GM18520 (cell line): ENCODE measurements around the gene PINK1.

Experiments used
- ATAC-seq: cut with Tn5 transposase; IDR thresholded peaks from one replicate; pipeline ENCODE4 v1.9.1; 2021; ENCODE audit not compliant: unreplicated experiment

The PINK1 gene

DNA sequence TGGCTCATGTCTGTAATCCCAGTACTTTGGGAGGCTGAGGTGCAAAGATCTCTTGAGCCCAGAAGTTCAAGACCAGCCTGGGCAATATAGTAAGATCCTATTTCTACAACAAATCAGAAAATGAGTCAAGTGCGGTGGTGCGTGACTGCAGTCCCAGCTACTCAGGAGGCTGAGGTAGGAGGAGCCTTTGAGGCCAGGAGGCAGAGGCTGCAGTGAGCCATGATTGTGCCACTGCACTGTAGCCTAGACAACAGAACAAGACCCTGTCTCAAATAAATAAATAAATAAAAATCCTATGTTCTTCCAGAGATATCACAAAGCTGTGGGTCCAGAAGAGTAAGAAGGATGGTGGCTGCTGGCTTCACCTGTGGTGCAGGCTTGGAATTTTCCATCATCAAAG, 22.3 kb upstream of the PINK1 start:
- ATAC-seq, result no peak

DNA sequence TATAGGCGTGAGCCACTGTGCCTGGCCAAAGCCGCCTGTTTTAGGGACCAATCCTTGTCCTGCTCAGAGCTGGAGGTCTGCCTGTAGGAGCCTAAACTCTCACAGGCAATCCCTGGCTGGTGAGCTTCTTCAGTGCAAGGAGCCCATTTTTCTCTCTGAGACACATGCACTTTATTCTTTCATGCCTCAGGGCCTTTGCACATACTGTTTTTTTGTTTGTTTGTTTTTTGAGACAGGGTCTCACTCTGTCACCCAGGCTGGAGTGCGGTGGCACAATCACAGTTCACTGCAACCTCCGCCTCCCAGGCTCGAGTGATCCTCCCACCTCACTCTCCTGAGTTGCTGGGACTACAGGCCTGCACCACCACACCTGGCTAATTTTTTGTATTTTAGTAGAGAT, 21.6 kb upstream of the PINK1 start:
- ATAC-seq, result no peak

DNA sequence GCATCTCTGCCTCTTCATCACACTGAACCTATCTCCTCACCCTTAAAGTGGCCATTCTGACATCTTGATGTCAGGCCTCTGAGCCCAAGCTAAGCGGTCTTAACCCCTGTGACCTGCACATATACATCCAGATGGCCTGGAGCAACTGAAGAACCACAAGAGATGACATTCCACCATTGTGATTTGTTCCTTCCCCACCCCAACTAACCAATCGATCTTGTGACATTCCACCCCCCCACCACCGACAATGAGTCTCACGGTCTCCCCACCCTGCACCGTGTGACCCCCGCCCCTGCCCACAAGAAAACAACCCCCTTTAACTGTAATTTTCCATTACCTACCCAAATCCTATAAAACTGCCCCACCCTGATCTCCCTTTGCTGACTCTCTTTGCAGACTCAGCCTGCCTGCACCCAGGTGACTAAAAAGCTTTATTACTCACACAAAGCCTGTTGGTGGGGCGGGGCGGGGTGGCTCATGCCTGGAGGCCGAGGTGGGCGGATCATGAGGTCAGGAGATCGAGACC, 21.0 kb upstream of the PINK1 start:
- ATAC-seq, result no peak

DNA sequence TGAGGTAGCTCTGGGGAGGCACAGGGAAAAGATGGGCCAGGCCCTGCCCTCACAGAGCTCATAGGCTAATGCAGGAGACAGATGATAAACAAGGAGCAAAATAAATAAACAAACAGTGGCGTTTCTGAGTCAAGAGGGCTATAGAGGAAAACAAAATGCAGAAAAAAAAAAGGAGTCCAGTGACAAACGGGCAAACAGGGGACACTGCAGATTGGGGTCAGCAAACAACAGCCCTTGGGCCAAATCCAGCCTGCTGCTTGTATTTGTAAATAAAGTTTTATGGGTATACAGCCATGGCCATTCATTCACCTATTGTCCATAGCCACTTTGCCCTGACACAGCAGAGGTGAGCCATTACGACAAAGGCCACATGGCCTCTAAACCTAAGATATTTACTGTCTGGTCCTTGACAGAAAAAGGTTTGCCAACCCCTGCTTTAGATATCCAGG, 19.1 kb upstream of the PINK1 start:
- ATAC-seq, result no peak

DNA sequence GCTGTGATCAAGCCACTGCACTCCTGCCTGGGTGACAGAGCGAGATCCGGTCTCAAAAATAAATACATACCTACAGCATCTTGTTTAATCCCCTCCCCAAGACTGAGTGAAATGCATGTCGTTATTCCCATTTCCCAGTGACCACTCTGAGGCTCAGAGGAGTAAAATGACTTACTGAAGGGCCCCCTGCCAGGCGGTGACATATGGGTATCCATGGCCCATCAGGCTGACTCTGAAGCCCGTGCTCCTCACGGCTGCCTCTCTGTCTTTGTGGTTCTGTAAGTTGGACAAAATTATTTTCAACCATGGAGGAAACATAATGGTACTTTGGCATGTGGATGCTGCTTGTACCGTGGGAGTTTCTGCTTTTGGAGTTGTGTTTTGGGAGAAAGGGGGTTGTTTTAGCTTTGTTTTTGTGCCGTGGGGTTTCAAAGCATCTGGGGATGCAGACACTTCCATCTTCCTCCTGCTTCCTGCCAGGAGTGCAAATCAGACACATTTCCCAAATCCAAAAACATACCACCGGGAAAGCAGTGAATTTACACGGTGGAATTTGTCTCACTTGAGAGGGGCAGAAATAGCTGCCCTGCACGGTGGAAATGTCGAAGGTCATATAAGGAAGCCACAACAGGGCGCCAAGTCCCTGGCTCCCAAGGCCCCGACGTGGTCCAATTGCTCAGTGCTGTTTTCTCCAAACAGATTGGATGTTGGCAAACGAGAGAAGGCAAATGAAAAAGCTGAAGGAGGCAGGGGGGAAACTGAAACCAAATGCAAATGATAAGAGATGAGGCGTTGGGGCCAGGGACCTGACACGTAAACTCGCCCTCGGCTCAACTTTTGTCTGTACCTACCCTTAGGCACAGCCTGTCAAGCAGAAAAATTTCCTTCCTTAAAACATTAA, 17.1 kb upstream of the PINK1 start:
- no peak for ATAC-seq

DNA sequence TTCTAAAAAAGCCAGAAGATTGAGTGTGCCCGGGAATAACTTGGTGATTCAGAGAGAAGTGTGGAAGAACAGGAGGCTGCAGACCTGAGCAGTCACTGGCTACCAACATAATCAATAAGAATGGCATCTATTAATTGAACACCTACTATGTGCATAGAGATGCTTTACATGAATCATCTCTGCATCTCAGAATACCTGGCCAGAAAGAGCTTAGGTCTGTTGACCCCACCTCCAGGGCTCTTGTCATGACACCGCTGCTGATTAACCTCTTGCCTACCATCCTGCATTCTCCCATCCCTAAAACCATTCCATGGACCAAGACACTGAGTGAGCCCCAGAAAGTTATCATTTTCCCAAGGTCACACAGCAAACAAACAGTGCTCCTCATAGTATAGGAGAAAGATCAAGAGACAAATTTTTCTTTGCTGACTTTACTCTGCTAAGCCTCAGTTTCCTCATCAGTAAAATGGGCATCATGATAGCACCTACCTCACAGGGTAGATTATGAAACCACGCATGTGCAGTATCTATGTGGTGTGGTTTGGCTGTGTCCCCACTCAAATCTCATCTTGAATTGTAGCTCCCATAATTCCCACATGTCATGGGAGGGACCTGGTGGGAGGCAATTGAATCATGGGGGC, 16.3 kb upstream of the PINK1 start:
- no peak for ATAC-seq

DNA sequence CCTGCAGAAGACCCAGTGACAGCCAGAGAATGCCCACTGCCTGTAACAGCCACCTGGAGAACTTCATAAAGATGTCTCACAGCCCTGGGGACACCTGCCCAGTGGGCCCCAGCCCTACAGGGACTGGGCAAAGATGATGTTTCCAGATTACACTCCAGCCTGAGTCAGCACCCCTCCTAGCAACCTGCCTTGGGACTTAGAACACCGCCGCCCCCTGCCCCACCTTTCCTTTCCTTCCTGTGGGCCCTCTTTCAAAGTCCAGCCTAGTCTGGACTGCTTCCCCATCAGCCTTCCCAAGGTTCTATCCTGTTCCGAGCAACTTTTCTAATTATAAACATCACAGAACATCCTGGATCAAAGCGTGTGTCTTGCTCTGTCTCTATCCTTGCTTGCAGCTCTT, 14.7 kb upstream of the PINK1 start:
- no peak for ATAC-seq

DNA sequence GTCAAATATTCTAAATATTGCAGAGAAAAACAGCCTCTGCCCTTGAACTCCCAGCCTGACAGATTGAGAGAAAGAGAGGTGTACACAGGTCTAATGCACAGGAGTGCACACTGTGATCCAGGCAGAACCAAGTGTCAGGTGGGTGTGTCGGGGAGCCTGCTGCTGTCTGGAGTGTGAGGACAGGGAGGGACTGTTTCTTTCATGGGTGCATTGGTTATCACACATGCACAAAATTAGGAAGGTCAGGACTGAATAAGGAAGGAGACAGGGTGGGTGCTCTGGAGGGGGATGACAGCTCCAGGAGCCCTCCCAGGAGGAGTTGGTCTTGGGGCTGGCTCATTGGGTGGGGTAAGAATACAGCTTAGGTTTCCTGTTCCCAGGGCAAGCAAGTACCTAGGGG, 13.3 kb upstream of the PINK1 start:
- no peak for ATAC-seq

DNA sequence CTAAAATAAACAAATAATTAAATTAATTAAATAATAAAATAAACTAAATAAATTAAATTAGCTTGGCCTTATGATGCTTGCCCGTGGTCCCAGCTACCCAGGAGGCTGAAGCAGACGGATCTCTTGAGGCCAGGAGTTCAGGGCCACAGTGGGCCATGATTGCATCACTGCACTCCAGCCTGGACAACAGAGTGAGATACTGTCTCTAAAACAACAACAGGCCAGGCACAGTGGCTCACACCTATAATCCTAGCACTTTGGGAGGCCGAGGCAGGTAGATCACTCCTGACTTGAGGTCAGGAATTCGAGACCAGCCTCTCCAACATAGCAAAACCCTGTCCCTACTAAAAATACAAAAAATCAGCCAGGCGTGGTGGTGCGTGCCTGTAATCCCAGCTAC, 12.2 kb upstream of the PINK1 start:
- ATAC-seq, result no peak

DNA sequence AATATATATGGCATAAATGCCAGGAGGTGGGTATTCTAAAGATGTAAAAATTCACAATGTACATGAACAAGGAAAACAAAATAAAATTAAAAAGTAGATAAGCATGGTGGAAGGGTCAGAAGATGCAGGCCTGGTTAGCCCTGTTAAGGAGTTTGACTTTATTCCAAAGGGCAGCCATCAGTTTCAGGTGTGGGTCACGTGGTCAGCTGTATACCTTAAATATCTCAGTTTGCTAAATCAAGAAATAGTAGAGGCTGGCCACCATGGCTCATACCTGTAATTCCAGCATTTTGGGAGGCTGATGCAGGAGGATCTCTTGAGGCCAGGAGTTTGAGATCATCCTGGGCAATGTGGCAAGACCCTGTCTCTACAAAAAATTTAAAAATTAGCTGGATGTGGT, 8.5 kb upstream of the PINK1 start:
- no peak for ATAC-seq

DNA sequence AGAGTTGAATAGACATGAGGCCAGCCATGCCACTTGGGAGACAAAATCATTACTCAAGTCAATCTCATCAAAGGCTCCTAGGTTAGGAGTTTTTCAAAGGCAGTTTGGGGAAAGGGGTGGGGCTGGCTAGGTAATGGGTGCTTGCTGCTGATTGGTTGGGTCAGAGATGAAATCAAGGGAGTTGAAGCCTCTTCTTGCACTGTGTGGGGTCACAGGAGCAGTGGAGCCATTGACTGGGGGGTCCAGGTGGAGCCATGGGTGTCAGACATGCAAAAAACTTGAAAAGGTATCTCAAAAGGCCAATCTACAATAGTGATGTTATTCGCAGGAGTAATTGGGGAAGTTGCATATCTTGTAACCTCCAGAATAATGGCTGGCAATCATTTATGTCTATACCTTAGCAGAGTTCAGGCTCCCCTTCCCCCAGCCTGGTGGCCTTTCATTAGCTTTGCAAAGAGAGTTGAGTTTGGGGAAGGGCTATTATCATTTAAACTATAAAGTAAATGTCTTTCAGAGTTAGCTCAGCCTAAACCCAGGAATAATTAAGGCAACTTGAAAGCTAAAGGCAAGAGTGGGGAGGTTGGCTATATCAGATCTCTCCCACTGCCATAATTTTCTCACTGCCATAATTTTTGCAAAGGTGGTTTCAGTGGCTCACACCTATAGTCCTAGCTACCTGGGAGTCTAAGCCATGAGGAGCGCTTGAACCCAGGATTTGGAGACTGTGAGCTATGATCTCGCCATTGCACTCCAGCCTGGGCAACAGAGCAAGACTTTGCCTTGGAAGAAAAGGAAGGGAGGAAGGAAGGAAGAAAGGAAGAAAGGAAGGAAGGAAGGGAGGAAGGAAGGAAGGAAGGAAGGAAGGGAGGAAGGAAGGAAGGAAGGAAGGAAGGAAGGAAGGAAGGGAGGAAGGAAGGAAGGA, 7.8 kb upstream of the PINK1 start:
- ATAC-seq, result no peak

DNA sequence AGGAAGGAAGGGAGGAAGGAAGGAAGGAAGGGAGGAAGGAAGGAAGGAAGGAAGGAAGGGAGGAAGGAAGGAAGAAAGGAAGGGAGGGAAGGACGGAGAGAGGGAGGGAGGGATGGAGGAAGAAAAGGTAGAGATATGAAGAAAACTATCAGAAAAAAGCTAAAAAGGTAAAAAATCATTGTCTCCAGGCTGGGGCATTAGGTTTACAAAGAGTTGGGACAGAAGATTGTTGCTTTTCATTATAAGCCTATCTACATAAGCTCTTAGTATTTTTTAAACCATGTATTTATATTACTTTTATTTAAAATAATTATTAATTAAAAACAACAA, 7.2 kb upstream of the PINK1 start:
- ATAC-seq, result no peak

DNA sequence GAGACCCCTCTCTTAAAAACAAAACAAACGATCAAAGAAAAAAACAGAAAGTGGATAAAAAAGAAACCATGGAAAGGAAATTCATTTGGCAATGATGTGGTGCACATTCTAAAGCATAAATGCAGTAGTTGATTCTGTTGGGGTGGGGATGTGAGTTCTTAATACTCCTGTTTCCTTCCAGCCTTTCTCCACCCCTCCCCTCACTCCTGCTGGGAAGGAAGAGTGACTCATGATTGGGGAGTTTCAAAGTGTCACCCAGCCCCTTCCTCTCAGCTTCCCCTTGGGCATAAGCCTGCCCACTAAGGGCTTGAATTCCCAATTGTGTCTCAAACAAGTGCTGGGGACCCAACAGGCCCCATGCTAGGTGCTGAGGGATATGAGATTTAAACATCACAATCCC, 6.7 kb upstream of the PINK1 start:
- ATAC-seq, result no peak

DNA sequence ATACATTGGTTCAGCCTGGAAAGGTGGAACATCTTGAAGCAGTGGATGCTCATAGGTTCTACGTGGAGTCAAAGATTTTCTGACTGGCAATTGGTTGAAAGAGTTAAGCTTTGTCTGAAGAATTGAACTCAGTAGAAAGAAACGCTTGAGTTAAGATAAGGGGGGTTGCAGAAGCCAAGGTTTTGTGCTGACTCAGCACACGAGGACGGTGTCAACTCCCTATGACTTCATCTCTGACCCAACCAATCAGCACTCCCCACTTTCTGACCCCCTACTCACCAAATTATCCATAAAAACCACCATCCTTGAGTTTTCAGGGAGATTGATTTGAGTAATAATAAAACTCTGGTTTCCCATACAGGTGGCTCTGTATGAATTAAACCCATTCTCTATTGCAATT, 2.5 kb upstream of the PINK1 start:
- ATAC-seq, result no peak

DNA sequence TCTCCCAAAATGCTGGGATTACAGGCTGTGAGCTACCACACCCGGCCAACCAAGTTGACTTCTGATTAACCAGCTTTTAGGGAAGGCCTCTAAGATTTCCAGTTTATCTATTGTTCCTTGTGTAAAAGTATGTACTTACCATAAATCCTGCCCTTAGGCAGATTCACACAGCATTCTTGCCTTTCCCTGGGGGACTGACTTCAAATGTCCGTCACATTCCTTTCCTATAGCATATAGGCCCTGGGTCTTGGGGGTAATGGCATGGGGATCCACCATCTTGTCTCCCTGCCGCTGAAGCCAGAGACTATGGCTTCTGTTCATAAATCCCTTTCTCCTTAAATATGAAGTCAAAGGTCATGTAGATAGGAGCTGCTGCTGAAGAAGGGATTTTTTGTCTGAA, 872 bp upstream of the PINK1 start:
- ATAC-seq, result no peak

DNA sequence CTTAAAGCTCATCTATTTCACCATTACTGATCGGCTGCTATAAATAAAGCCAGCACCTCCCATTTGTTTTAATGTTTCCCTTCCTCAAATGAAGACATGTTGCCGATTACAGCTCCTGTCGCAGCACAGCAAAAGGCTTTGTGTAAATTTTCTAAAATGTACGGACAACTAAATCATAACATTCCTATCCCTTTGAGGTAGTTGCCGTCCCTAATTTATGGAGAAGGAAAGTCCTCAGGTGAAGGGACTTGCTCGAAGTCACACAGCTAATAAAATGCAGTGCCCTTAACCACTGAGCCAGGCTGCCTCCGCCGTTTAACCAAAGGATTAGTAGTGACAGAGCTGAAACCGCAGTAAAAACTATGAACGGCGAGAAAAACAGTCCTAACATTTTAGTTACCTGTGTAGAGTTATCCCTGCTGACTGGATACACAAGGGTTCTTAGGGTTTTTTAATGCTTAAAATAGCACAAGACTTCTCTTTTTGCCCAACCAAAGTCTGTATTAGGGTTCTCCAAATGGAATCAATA, 871 bp downstream of the PINK1 start:
- no peak for ATAC-seq

DNA sequence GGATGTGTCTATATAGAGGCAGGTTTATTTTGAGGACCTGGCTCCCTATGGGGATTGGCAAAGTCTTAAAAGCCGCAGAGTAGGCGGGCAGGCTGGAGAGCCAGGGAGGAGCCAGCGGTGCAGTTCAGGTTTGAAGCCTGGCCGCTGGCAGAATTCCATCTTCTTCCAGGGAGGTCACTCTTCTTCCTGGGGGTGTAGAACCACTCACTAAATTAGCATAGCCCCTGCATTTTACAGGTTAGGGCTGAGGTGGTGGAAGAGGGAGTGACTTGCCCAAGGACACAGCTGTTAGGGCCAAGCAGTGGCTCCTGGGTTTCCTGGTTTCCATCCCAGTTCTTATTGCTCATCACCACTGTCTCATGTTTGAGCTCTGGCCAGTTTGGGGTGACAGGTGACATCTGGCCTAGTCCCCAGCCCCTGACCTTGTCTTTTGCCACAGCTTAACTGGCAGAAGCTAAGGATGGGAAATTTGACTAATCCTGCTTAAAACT, 1.4 kb downstream of the PINK1 start:
- no peak for ATAC-seq

DNA sequence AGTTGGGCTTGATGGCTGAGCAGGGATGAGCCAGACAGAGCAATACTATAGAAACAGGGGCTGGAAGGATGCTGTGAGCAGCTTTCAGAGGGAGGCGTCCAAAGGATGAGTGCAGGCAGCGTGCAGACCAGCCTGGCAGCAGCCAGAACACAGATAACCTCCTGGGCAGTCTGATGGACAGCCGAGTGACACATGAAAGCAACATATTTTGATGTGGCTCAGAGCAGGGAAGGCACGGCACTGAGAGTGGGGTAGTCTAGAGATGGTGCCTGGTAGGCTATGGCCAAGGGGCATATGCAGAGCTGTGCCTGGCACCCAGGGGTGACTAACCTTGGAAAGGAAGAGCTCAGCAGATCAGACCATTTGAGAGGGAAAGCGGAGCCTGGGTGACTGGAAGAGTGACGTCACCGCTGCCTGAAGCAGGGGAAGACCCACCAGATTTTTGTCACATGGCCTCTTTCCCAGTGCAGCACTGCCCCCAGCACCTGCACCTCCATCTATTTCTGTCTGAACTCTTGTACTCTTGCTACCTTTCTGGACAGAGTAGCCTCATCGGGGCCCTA, 3.6 kb downstream of the PINK1 start:
- ATAC-seq, result no peak

DNA sequence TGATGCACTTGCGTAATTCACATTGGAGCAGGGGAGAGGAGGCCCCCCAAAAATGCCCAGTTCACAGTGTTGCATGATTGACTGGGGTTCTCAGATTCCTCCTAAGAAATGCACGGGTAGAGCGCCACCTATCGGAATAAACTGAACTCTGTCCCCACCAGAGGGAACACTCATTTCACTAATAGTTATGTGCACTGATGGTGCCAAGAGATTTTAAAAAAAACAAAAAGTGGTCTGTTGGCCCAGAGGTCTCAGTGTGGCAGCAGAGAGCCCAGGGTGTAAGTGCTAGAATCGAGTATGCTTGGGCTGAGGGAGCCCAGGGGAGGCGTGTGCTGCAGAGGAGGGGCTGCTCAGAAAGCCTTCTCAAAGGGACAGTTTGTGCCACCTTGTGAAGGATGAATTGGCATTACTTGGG, 6.9 kb downstream of the PINK1 start:
- no peak for ATAC-seq

DNA sequence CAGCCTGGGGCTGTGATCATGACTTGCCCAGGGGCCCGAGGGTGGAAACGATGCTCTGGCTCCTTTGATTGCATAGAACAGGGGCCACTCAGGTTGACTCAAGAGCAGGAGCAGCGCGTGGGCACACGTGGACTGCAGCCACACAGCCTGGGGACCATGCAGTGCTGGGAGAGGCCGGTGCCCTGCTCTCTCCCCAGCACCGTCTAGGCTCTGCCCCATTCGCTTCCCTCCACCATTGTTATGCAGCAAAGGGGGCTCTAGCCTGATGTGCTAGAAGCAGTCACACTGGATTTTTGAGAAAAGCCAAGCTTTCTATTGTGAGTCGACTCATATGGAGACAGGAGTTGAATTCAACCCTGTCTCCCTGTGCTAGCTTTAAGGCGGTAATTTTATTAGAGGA, 8.7 kb downstream of the PINK1 start:
- ATAC-seq, result no peak

DNA sequence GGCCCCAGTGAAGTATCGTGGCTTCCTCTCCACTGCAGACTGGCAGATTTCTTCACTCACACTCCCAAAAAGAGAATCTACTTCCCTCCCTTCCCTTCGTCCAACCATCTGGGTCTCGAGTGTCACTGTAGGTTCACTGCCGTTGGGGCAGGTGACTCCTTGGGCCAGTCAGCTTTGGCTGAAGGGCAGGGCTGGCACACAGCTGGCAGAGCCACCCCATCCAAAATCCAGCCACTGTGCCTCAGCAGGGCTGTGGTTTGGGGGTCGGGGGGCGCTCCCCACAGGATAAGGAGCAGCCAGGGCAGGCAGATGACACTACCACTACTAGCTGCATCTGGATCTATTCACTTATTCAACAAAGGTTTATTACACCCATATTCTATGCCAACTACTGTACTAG, 9.8 kb downstream of the PINK1 start:
- ATAC-seq, result no peak
